ENCODE data around the gene FBXL16.

DNA sequence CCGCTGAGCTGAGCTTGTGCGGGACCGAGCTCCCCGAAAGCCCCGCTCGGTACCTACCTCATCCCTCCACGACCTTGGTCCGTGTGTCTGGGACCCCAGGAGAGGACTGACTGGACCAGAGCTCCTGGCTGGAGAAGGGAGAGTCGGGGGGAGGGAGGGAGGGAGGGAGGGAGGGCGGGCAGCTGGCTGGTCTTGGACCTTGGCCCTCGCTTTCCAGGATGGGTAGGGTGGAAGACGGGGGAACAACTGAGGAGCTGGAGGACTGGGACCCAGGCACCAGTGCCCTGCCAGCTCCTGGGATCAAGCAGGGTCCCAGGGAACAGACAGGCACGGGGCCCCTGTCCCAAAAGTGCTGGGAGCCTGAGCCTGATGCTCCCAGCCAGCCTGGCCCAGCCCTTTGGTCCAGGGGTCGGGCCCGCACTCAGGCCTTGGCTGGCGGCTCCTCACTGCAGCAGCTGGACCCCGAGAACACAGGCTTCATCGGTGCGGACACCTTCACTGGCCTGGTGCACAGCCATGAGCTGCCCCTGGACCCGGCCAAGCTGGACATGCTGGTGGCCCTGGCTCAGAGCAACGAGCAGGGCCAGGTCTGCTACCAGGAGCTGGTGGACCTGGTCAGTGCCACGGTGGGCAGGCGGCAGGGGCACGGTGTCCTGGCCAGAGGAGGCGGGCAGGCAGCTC, 29.6 kb downstream of the FBXL16 start:
- TF ChIP-seq CTCF (conservative IDR thresholded peaks at IDR 0.05; ENCODE audit: low read depth in 2 of 2), result no peak
- TF ChIP-seq POLR2AphosphoS5 (IDR thresholded peaks at IDR 0.05; ENCODE audit: low read depth), result no peak
- no peak for TF ChIP-seq EZH2 (IDR thresholded peaks at IDR 0.05; ENCODE audit: low read depth, unreplicated experiment)

Measured in GM23338 (cell line).